GM19372 (cell line): ENCODE data around the gene NYNRIN.
"Not testable (repeated sequence)": the region's sequence is repeated elsewhere in the genome, so short reads cannot be mapped to it uniquely, and the experiment has no call there.

Experiments used
- ATAC-seq: cut with Tn5 transposase; IDR thresholded peaks from one replicate; pipeline ENCODE4 v1.9.1; 2021; ENCODE audit warnings: mild to moderate bottlenecking, low read depth, moderate library complexity; ENCODE audit not compliant: unreplicated experiment

The NYNRIN gene

DNA sequence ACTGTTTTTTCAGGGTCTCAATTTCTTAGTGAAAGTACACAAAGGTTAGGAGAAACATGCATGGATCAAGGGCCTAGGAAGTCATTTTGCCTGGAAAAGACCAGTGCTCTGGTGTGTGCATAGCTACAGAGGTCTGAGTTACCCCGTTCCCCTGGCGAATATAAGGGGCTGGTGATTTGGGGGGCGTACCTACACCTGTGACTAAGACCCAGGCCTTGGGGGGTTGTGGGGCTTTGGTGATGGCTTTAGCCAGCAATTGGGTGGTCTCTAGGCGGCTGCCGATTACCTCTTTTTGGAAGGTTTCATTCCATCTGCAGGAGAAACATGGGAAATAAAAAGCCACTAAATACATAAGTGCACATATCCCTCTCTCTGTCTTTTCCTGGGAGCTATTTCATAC, 42.7 kb downstream of the NYNRIN start:
- ATAC-seq, result no peak

DNA sequence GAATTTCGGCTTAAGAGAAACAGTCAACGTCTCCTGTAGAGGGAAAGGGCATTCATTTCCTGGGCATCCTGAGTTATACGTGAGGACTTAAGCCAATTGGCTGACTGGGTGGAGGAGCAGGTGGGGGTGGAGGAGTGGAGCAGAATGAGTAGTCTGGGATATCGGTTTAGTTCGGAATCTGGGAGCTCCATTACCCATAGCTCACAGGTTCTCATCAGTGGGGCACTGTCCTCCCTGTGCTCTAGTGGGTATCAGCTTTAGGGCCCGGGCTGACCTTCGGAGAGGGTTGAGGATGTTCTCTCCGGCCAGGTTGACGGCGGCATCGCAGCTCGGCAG, 43.1 kb downstream of the NYNRIN start:
- ATAC-seq, result no peak

DNA sequence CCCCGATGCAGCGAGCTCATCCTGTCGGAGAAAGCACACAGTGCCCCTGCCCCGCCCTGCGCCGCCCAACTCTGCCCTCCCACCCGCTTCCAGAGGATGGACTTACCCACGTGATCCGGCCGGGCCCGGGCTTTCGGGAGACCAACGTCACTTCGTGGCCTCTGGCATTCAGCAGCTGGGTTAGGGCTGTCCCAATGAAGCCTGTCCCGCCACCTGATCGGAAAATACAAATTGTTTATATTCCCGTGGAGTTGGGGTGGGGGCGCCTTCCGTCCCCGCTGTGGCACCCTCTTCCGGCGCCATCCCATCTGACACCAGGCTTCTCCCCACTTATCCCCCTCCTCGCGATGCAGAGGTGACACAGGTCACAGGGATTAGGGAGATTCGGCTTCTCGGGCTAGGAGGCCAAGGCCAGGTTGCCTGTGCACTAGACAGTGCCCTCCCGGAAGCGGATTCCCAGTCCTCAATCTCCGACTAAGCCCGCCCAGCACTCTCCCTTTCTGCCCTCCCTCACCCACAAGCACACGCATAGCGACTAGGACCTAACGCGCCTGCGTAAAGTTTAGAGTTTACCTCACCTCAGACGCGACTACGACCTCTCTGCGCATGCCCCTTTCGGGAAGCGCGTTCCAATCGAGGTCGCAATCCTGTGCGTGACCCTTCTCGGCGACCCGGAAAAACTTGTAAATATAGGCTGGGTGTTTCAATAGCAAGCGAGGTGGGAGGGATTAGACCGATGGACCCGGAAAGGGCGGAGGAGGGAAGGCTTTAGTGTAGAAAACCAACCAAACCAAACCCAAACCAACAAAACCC, 43.6 kb downstream of the NYNRIN start, which contains the start of gene SDR39U1:
Gene SDR39U1 (minus strand): TSS at position 537 of the 813 bp plus-strand sequence. CDS start 7 bp downstream, at position 530.
- ATAC-seq, result peak; percentile 90

DNA sequence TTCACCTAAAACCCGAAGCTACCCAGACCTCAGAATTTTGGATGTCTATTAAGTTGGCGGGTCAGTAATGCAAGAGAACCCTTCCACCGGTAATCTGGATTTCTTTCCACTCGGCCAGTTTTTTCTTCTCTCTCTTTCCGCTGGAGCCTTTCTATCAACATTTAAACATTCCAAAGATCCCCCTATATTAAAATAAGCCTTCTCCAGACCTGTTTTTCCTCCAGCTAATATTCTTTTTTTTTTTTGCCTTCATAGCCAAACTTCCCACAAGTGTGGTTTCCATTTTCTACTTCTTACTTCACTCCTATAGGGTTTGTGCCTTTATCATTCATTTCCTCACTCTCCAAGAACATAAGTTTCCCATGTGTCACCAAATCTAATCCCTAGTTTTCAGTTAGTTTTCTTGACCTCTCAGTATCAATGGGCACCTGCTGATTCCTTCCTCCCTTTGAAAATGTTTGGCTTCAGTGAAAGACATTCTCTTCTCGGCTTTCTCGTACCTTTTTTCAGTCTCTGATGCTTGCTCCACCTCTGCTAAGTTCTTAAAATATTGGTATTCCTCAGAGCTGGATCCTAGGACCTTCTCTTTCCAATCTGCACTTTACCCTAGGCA, 44.4 kb downstream of the NYNRIN start:
- no peak for ATAC-seq

GRCh38 chr14:24450828-24451227, 52.0 kb downstream of the NYNRIN start:
- ATAC-seq, result not testable (repeated sequence)

GRCh38 chr14:24456980-24457379, 58.2 kb downstream of the NYNRIN start:
- no peak for ATAC-seq

- no peak for ATAC-seq
Measured at GRCh38 chr14:24458736-24459135, 59.9 kb downstream of the NYNRIN start.

DNA sequence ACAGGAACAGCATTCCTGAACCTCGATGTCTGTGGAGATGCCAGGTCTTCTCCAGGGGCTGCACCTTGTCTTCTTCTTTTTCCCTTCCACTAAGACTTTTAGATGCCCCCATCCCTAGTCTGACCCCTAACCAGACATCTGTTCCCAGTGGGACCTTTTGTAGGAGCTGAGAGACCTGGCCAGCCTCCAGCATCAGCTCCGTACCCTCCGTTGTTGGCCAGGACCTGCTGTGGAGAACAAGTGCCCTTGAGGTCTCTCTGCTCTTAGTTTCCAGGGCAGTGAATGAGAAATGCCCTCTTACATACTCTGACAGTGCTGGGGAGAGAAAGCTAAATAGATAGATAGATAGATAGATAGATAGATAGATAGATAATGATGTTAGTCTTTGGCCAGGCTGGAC, 60.5 kb downstream of the NYNRIN start:
- no peak for ATAC-seq

DNA sequence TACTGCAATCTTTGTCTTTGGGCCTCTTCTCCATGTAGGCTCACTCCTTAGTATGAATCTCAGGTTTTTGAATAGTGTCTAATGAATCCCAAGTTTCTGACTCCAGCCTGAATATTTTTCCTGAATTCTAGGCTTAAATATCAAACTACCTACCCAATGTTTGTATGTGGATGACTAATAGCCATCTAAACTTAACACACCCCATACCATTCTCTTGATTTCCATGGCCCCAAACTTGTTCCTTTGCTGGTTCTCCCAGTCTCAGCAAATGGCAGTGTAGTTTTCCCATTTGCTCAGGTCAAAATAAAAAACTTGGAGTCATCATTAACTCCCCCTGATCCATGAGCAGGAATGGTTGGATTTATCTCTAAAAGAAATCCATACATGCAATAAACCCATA, 62.5 kb downstream of the NYNRIN start:
- ATAC-seq, result no peak

DNA sequence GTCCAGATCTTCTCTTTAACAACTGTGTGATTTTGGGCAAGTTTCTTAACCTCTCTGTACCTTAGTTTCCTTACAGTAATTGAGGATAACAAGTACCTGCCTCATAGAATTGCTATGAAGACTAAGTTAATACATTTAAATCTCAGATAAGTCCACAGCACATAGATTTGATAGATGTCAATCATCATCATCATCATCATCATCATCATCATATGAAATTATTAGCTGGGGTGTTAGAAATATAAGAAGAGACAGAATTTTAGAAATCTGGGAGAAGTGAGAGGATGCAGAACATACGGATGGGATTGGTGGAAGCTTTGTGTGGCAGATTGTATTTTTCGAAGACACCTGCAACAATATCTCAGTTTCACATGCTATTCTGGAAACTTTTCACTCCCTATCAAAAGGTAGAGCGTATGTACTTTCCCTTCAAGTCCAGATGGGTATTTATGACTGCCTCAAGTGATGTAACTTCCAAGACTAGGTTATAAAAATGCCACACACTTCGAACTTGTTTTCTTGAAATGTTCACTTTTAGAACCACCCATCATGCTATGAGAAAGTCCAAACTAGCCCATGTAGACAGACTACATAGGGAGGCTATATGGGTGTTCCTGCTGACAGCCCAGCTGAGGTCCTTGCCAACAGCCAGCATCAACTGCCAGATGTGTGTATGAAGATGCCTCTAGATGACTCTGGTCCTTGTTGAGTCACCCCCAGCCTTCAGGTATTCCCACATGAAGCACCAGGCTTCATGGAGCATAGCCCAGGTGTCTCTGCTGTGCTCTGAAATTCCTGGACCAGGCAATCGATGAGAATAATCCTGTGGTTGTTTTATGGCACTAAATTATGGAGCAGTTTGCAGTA, 64.4 kb downstream of the NYNRIN start:
- ATAC-seq, result no peak

GRCh38 chr14:24463884-24464785, 65.3 kb downstream of the NYNRIN start:
- ATAC-seq, result no peak

DNA sequence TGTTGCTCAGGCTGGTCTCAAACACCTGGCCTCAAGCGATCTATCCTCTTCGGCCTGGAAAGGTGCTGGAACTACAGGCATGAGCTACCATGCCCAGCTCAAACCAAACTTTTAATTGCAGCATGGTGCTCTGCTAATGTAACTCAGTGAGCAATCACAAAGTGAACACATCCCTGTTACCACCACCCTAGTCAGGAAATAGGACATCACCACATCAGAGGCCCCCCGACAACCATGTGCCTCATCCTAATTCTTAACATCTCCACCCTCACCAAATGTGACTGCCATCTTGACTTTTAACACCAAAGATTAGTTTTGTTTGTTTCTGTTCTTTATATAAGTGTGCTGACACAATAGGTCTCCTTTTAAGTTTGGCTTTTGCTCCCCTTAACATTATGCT, 66.6 kb downstream of the NYNRIN start:
- no peak for ATAC-seq

DNA sequence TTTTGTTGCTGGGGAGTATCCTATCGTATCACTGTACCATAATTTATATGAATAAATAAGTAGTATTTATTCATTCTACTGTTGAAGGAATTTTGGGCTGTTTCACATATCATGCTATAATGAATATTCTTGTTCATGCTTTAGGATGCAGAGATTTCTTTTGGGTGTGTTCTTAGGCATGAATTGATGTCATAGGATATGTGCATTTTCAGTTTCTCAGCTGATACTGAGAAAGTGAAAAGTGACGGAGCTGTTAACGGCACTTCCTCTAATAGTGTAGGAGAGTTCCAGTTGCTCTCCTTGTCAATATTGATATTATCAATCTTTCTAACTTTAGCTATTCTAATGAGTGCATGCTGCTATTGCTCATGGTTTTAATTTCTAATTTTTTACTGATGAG, 67.0 kb downstream of the NYNRIN start:
- ATAC-seq, result no peak
